ENCODE results near the gene GGN.

DNA sequence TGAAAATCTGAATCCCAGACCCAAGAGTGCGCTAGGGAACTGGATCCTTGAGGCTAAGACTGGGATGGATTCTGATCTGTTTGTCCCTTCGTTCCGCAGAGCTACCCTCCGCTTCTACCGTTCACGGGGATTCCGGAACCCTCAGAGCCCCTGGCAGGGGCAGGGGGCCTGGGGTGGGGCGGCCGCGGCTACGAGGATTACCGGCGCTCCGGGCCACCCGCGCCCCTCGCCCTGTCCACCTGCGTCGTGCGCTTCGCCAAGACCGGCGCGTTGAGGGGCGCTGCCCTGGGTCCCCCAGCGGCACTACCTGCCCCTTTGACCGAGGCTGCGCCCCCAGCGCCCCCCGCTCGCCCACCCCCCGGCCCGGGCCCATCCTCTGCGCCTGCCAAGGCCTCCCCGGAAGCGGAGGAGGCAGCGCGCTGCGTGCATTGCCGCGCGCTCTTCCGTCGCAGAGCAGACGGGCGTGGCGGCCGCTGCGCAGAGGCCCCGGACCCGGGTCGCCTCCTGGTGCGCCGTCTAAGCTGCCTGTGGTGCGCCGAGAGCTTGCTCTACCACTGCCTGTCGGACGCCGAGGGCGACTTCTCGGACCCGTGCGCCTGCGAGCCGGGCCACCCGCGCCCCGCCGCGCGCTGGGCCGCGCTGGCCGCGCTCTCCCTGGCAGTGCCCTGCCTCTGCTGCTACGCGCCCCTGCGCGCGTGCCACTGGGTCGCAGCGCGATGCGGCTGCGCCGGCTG, 7.7 kb upstream of the GGN start:
- TF ChIP-seq, protein P1, sequence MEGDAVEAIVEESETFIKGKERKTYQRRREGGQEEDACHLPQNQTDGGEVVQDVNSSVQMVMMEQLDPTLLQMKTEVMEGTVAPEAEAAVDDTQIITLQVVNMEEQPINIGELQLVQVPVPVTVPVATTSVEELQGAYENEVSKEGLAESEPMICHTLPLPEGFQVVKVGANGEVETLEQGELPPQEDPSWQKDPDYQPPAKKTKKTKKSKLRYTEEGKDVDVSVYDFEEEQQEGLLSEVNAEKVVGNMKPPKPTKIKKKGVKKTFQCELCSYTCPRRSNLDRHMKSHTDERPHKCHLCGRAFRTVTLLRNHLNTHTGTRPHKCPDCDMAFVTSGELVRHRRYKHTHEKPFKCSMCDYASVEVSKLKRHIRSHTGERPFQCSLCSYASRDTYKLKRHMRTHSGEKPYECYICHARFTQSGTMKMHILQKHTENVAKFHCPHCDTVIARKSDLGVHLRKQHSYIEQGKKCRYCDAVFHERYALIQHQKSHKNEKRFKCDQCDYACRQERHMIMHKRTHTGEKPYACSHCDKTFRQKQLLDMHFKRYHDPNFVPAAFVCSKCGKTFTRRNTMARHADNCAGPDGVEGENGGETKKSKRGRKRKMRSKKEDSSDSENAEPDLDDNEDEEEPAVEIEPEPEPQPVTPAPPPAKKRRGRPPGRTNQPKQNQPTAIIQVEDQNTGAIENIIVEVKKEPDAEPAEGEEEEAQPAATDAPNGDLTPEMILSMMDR (IDR thresholded peaks at IDR 0.05; ENCODE audit: insufficient read depth, low read length) = no peak
- no peak for TF ChIP-seq POLR2AphosphoS5 (IDR thresholded peaks at IDR 0.05; ENCODE audit: low read depth)
- no peak for TF ChIP-seq SPI1 (IDR thresholded peaks at IDR 0.05; ENCODE audit: borderline replicate concordance, low read depth)
- TF ChIP-seq REST (IDR thresholded peaks at IDR 0.05; ENCODE audit: insufficient replicate concordance, low read depth) = no peak
